Endothelial cell of umbilical vein (primary cell): ENCODE measurements around the gene ZBTB20.

ENCODE experiments used
- EZH2 ChIP-seq: IDR thresholded peaks from 2 replicates; pipeline ENCODE4 v1.6.1; 2012; ENCODE audit warnings: borderline replicate concordance, low read depth, mild to moderate bottlenecking, moderate library complexity, low read length, inconsistent platforms; ENCODE audit not compliant: severe bottlenecking
- GATA2 ChIP-seq: IDR thresholded peaks from 2 replicates; pipeline ENCODE4 v1.7.0; 2011; ENCODE audit warnings: low read depth, mild to moderate bottlenecking, moderate library complexity, mixed read lengths, low read length; ENCODE audit not compliant: insufficient read length, insufficient read depth
- POLR2A ChIP-seq: IDR thresholded peaks from 2 replicates; pipeline ENCODE4 v1.6.1; 2012; ENCODE audit warnings: low read depth, mild to moderate bottlenecking, control low read depth, low read length
- POLR2AphosphoS5 ChIP-seq: IDR thresholded peaks from 2 replicates; pipeline ENCODE4 v1.6.1; 2012; ENCODE audit warnings: low read depth, mild to moderate bottlenecking, control low read depth, low read length, moderate library complexity; ENCODE audit not compliant: insufficient read depth
- TF ChIP-seq, protein P1 (sequence below), 2 donors: IDR thresholded peaks; 1 replicate in 1 of 2; 2 replicates in 1 of 2; pipeline ENCODE4 v1.5.1; 2011; ENCODE audit warnings: low read length in 2 of 2, mild to moderate bottlenecking in 2 of 2, moderate library complexity in 2 of 2, control low read depth in 1 of 2, inconsistent platforms in 1 of 2, low read depth in 1 of 2; ENCODE audit not compliant: insufficient read depth in 1 of 2; ENCODE audit errors: extremely low read depth in 1 of 2

- TF ChIP-seq POLR2AphosphoS5: no peak
- no peak for TF ChIP-seq GATA2
- TF ChIP-seq, protein P1, sequence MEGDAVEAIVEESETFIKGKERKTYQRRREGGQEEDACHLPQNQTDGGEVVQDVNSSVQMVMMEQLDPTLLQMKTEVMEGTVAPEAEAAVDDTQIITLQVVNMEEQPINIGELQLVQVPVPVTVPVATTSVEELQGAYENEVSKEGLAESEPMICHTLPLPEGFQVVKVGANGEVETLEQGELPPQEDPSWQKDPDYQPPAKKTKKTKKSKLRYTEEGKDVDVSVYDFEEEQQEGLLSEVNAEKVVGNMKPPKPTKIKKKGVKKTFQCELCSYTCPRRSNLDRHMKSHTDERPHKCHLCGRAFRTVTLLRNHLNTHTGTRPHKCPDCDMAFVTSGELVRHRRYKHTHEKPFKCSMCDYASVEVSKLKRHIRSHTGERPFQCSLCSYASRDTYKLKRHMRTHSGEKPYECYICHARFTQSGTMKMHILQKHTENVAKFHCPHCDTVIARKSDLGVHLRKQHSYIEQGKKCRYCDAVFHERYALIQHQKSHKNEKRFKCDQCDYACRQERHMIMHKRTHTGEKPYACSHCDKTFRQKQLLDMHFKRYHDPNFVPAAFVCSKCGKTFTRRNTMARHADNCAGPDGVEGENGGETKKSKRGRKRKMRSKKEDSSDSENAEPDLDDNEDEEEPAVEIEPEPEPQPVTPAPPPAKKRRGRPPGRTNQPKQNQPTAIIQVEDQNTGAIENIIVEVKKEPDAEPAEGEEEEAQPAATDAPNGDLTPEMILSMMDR (IDR thresholded peaks at IDR 0.05; ENCODE audit: extremely low read depth in 1 of 2, insufficient read depth in 1 of 2, low read depth in 1 of 2, low read length in 2 of 2): no peak
- TF ChIP-seq POLR2A: no peak
- no peak for TF ChIP-seq EZH2
Observed at GRCh38 chr3:114379266-114379665, 767.8 kb downstream of the ZBTB20 start.
